CD14-positive monocyte (primary cell): ENCODE data around the gene INTS15. TPM values are rescaled to one million over a fixed set of nuclear protein-coding genes. Genes with fewer than 3 reads are reported as not detected.
"Not testable (repeated sequence)": the region's sequence is repeated elsewhere in the genome, so short reads cannot be mapped to it uniquely, and the experiment has no call there.

ENCODE experiments used
- DNase-seq, 3 donors: peaks; one replicate each; pipeline ENCODE4 v3.0.0-alpha.2; 2011 to 2022
- H2AFZ ChIP-seq: 2 replicates; pipeline ENCODE4 v1.6.0; 2012; ENCODE audit warnings: mild to moderate bottlenecking, low read depth, low read length, inconsistent platforms; ENCODE audit not compliant: insufficient read depth, poor library complexity, severe bottlenecking
- H3K27ac ChIP-seq, 2 donors: 1 replicate in 1 of 2; 2 replicates in 1 of 2; pipeline ENCODE4 v1.5.1; 2012 to 2013; ENCODE audit warnings: low read length in 2 of 2, control low read depth in 1 of 2, inconsistent platforms in 1 of 2, low read depth in 1 of 2, mild to moderate bottlenecking in 1 of 2
- H3K27me3 ChIP-seq, 2 donors: one replicate each; pipeline versions ENCODE4 v1.6.0 to v1.6.1; 2011 to 2013; ENCODE audit warnings: low read length in 2 of 2; ENCODE audit not compliant: control insufficient read depth in 2 of 2, insufficient read depth in 2 of 2
- H3K36me3 ChIP-seq, 2 donors: replicated peaks in 1 of 2; 1 replicate in 1 of 2; 2 replicates in 1 of 2; pipeline versions ENCODE4 v1.5.1 to v1.6.1; 2012 to 2013; ENCODE audit warnings: low read length in 2 of 2, control low read depth in 1 of 2, inconsistent platforms in 1 of 2, mild to moderate bottlenecking in 1 of 2; ENCODE audit not compliant: insufficient read depth in 2 of 2, control insufficient read depth in 1 of 2
- H3K4me1 ChIP-seq, 2 donors: 1 replicate in 1 of 2; 2 replicates in 1 of 2; pipeline versions ENCODE4 v1.5.1 to v1.6.1; 2012 to 2013; ENCODE audit warnings: low read length in 2 of 2, control low read depth in 1 of 2, inconsistent platforms in 1 of 2, mild to moderate bottlenecking in 1 of 2, moderate library complexity in 1 of 2; ENCODE audit not compliant: insufficient read depth in 2 of 2, control insufficient read depth in 1 of 2
- H3K4me2 ChIP-seq: replicated peaks from 2 replicates; pipeline ENCODE3; 2012; ENCODE audit warnings: low read length, moderate library complexity, mild to moderate bottlenecking; ENCODE audit not compliant: poor library complexity, severe bottlenecking; ENCODE audit errors: extremely low read depth
- H3K4me3 ChIP-seq, 3 experiments: fragments of 200-600 bp in 1 of 3; sonication (generic) in 1 of 3; replicated peaks in 1 of 3; 1 replicate in 2 of 3; 2 replicates in 1 of 3; pipeline ENCODE4 v1.5.1; 2011 to 2013; ENCODE audit warnings: low read length in 3 of 3, mild to moderate bottlenecking in 3 of 3, control low read depth in 2 of 3, low read depth in 2 of 3, inconsistent platforms in 1 of 3, moderate library complexity in 1 of 3
- H3K79me2 ChIP-seq: 2 replicates; pipeline ENCODE4 v1.6.0; 2012; ENCODE audit warnings: mild to moderate bottlenecking, control low read depth, inconsistent platforms, low read length, moderate library complexity; ENCODE audit not compliant: insufficient read depth
- H3K9ac ChIP-seq: 2 replicates; pipeline ENCODE4 v1.6.0; 2017; ENCODE audit warnings: low read length, mild to moderate bottlenecking; ENCODE audit not compliant: insufficient read depth, poor library complexity, severe bottlenecking
- H3K9me3 ChIP-seq, 2 donors: replicated peaks in 1 of 2; 1 replicate in 1 of 2; 2 replicates in 1 of 2; pipeline versions ENCODE4 v1.5.1 to v1.6.1; 2012 to 2013; ENCODE audit warnings: low read length in 2 of 2, control low read depth in 1 of 2; ENCODE audit not compliant: control insufficient read depth in 1 of 2, insufficient read depth in 1 of 2
- H4K20me1 ChIP-seq: 2 replicates; pipeline ENCODE4 v1.6.0; 2012; ENCODE audit warnings: mild to moderate bottlenecking, low read length, control low read depth, moderate library complexity; ENCODE audit not compliant: insufficient read depth
- H3K27ac Mint-ChIP-seq, 7 donors: one replicate each; pipeline ENCODE4 v1.8.0; 2020; ENCODE audit warnings: mild to moderate bottlenecking in 7 of 7, mixed read lengths in 7 of 7, moderate library complexity in 6 of 7, inconsistent platforms in 2 of 7
- H3K27me3 Mint-ChIP-seq, 3 donors: one replicate each; pipeline ENCODE4 v1.8.0; 2021 to 2022; ENCODE audit warnings: low read depth in 3 of 3, mild to moderate bottlenecking in 3 of 3, mixed read lengths in 3 of 3, moderate library complexity in 3 of 3, inconsistent platforms in 1 of 3
- H3K36me3 Mint-ChIP-seq, 2 donors: one replicate each; pipeline ENCODE4 v1.8.0; 2020; ENCODE audit warnings: mixed read lengths in 2 of 2, inconsistent platforms in 1 of 2, mild to moderate bottlenecking in 1 of 2
- H3K4me1 Mint-ChIP-seq: one replicate; pipeline ENCODE4 v1.8.0; 2020; ENCODE audit warnings: mild to moderate bottlenecking, mixed read lengths
- H3K4me3 Mint-ChIP-seq, 2 donors: one replicate each; pipeline ENCODE4 v1.8.0; 2020; ENCODE audit warnings: mild to moderate bottlenecking in 2 of 2, mixed read lengths in 2 of 2, moderate library complexity in 1 of 2
- H3K9me3 Mint-ChIP-seq, 7 donors: one replicate each; pipeline ENCODE4 v1.8.0; 2020 to 2022; ENCODE audit warnings: mixed read lengths in 7 of 7, mild to moderate bottlenecking in 6 of 7, moderate library complexity in 6 of 7, inconsistent platforms in 2 of 7
- CTCF ChIP-seq: fragments of 200-600 bp; IDR thresholded peaks from one replicate; pipeline ENCODE4 v1.8.0; 2022; ENCODE audit warnings: antibody characterized with exemption, mild to moderate bottlenecking
- WGBS: methylation state at CpG from one replicate; pipeline ENCODE4 v1.1.5; 2013; ENCODE audit warnings: missing lambda C conversion rate; ENCODE audit not compliant: insufficient coverage; 5-methylcytosine and 5-hydroxymethylcytosine counted together
- intact Hi-C, 2 donors: fragments of 100-400 bp; cut with micrococcal nuclease; formaldehyde crosslinking; loops; one replicate each; pipeline versions ENCODE4 v1.15.0 to v1.15.1; 2023
- polyA plus RNA-seq, 3 donors: library from polyadenylated mRNA; depleted of rRNA in 1 of 3; unstranded in 2 of 3; stranded (reverse) in 1 of 3; fragments of 300-500 nt in 2 of 3; fragments of >200 nt in 1 of 3; fragmentation: Illumina TruSeq in 2 of 3; gene quantifications; 1 replicate in 2 of 3; 2 replicates in 1 of 3; pipeline ENCODE4 v1.2.3, GENCODE V29; 2012 to 2021

The INTS15 gene
- polyA plus RNA-seq, 3 donors: 16.9 to 32.7 (median 17.2) TPM

GRCh38 chr7:6631605-6632004 is 41.8 kb downstream of the INTS15 start:
- Histone ChIP-seq H3K4me3 (no peak overlapping the region), H4K20me1 (no peaks in the 10 kb centered on the region), H3K4me2 (no peak overlapping the region), H3K79me2 (peaks cover 5% of the 10 kb centered on the region), H3K27me3 (no peaks in the 10 kb centered on the region), H3K4me1 (peaks cover 26 to 34% of the 10 kb centered on the region in 2 donors), H3K9ac (no peak overlapping the region), H2AFZ (no peak overlapping the region), H3K36me3 (no peaks in the 10 kb centered on the region), H3K27ac (no peak overlapping the region), H3K9me3 (peaks cover 0 to 22% of the 10 kb centered on the region in 2 donors)
- Mint-ChIP-seq H3K4me3 (peak overlapping the region in 1 of 2 donors; percentile 26), H3K4me1 (peaks cover 23% of the 10 kb centered on the region), H3K27me3 (peaks cover 11 to 18% (median 13%) of the 10 kb centered on the region in 3 donors), H3K36me3 (no peaks in the 10 kb centered on the region), H3K9me3 (peaks cover 11 to 23% (median 17%) of the 10 kb centered on the region in 7 donors), H3K27ac (no peak overlapping the region)
- no peak for TF ChIP-seq CTCF
- DNase-seq: no peak
- intact Hi-C loops: loop anchor here (5.0 kb wide), 1 partner anchor 44 kb away; no protein-coding TSS in a partner anchor
- WGBS: 81% methylated on average over 6 of the region's 7 CpGs

- Histone ChIP-seq H3K27ac (peak overlapping the region; percentile 59 to 98), H3K4me3 (no peak overlapping the region)
- WGBS: 100% methylated on average over 1 of the region's 8 CpGs
Measured at GRCh38 chr7:6634021-6634420, 44.2 kb downstream of the INTS15 start.

GRCh38 chr7:6634971-6635370 is 45.1 kb downstream of the INTS15 start:
- intact Hi-C loops: loop anchor here (5.0 kb wide), 2 partner anchors 48 to 72 kb away; partner anchors contain the start of gene ZNF12 (in 1 of the 2)
- peaks cover 22% of the 10 kb centered on the region for H4K20me1 ChIP-seq
- H3K27me3 ChIP-seq, H3K27me3 Mint-ChIP-seq, H3K36me3 ChIP-seq: not testable (repeated sequence)
- peaks cover 15 to 23% (median 19%) of the 10 kb centered on the region in 7 donors for H3K9me3 Mint-ChIP-seq
- H3K36me3 Mint-ChIP-seq: peaks cover 15% of the 10 kb centered on the region in 2 donors
- H3K4me2 ChIP-seq: peak overlapping the region; percentile 1
- H3K4me3 Mint-ChIP-seq: peak overlapping the region; percentile 15 to 56
- H3K79me2 ChIP-seq: peaks cover 34% of the 10 kb centered on the region
- peaks cover 45% of the 10 kb centered on the region for H3K4me1 Mint-ChIP-seq
- peaks cover 48 to 63% of the 10 kb centered on the region in 2 donors for H3K4me1 ChIP-seq
- H3K4me3 ChIP-seq: peak overlapping the region in 1 of 3 experiments; percentile 28
- peak; percentile 84 to 91 (median 88) for DNase-seq
- H3K27ac ChIP-seq: peak overlapping the region; percentile 86 to 98
- H2AFZ ChIP-seq: peak overlapping the region; percentile 26
- peak overlapping the region; percentile 64 for H3K9ac ChIP-seq
- 7% methylated on average over 3 of the region's 5 CpGs for WGBS
- peak overlapping the region; percentile 93 to 98 (median 95) for H3K27ac Mint-ChIP-seq
- peaks cover 0 to 22% of the 10 kb centered on the region in 2 donors for H3K9me3 ChIP-seq

More at GRCh38 chr7:6634021-6634420, 44.2 kb downstream of the INTS15 start:
- Histone ChIP-seq H4K20me1 (peaks cover 12% of the 10 kb centered on the region), H3K4me1 (peaks cover 43 to 54% of the 10 kb centered on the region in 2 donors), H3K4me2 (no peak overlapping the region), H2AFZ (peak overlapping the region; percentile 18), H3K9ac (no peak overlapping the region), H3K79me2 (peaks cover 25% of the 10 kb centered on the region), H3K36me3 (peaks cover 0 to under 1% of the 10 kb centered on the region in 2 donors), H3K27me3 (no peaks in the 10 kb centered on the region), H3K9me3 (peaks cover 0 to 22% of the 10 kb centered on the region in 2 donors)
- no peak for TF ChIP-seq CTCF
- Mint-ChIP-seq H3K4me1 (peaks cover 36% of the 10 kb centered on the region), H3K9me3 (peaks cover 11 to 23% (median 17%) of the 10 kb centered on the region in 7 donors), H3K27me3 (peaks cover 6 to 10% (median 9%) of the 10 kb centered on the region in 3 donors), H3K27ac (peak overlapping the region; percentile 73 to 98 (median 93)), H3K36me3 (peaks cover 6% of the 10 kb centered on the region in 2 donors), H3K4me3 (no peak overlapping the region)
- intact Hi-C loops: loop anchor here (5.0 kb wide), 1 partner anchor 47 kb away; no protein-coding TSS in a partner anchor
- no peak for DNase-seq
